Parathyroid adenoma (tissue), 2 donors: Measurements from ENCODE around the gene WWOX.

ENCODE experiments used
- H2AFZ ChIP-seq: fragments of 300-600 bp; sonication (generic); one replicate; pipeline ENCODE4 v1.7.0; 2017; ENCODE audit warnings: antibody characterized with exemption, mild to moderate bottlenecking
- H3K27ac ChIP-seq: fragments of 300-600 bp; sonication (generic); one replicate; pipeline ENCODE4 v1.7.0; 2017
- H3K27me3 ChIP-seq: fragments of 300-600 bp; sonication (generic); one replicate; pipeline ENCODE4 v1.7.0; 2017; ENCODE audit warnings: low read length; ENCODE audit not compliant: control insufficient read depth, insufficient read depth
- H3K36me3 ChIP-seq: fragments of 300-600 bp; sonication (generic); one replicate; pipeline ENCODE4 v1.7.0; 2017; ENCODE audit warnings: low read length; ENCODE audit not compliant: control insufficient read depth, insufficient read depth
- H3K4me1 ChIP-seq: fragments of 300-600 bp; sonication (generic); one replicate; pipeline ENCODE4 v1.7.0; 2017; ENCODE audit warnings: control low read depth
- H3K4me2 ChIP-seq: fragments of 300-600 bp; sonication (generic); one replicate; pipeline ENCODE4 v1.7.0; 2017; ENCODE audit warnings: low read length
- H3K4me3 ChIP-seq: fragments of 300-600 bp; sonication (generic); one replicate; pipeline ENCODE4 v1.7.0; 2017; ENCODE audit warnings: low read depth, low read length
- H3K79me2 ChIP-seq: fragments of 300-600 bp; sonication (generic); one replicate; pipeline ENCODE4 v1.7.0; 2017; ENCODE audit warnings: control low read depth
- H3K9ac ChIP-seq: fragments of 300-600 bp; sonication (generic); one replicate; pipeline ENCODE4 v1.7.0; 2017; ENCODE audit warnings: mild to moderate bottlenecking
- H3K9me3 ChIP-seq: fragments of 300-600 bp; sonication (generic); one replicate; pipeline ENCODE4 v1.7.0; 2017; ENCODE audit warnings: low read length; ENCODE audit not compliant: control insufficient read depth
- TF ChIP-seq, protein P1 (sequence below): fragments of 300-600 bp; sonication (generic); IDR thresholded peaks from one replicate; pipeline ENCODE4 v1.7.0; 2017; ENCODE audit warnings: antibody characterized with exemption, mild to moderate bottlenecking
- donor health status: primary hyperparathyroidism.

Gene WWOX

DNA sequence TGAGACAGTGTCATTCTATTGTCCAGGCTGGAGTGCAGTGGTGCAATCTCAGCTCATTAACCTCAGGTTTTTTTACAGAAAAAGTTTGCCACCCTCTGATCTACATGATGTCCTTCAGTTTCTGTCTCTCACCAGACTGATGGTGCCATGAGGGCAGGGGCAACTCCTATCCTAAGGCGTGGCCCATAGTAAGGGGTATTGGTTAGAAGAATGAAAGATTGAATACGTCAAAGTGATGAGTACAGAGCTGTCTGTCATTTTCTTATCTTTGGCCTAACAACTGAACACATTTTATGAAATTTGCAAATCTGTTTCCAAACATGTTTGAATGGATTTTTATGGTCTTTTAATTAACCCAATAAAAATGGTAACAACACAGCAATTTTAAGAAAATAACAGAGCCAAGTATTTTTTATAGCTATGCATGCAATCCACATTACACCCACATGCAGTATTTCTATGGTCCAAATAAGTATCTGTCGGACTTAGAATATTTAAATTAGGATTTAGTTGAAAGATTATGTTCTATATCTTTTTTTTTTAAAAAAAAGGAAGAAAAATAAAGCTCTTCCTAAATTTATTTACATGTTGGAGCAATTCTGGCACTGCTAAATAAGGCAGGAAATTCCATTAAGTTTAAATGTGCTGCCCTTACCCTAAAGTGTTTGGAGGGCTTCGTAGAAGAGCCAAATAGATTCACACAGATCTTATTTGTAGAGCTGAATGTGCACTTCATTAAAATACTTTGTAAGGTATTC is 192.8 kb downstream of the WWOX start:
- Histone ChIP-seq H3K9me3 (no peaks in the 10 kb centered on the region), H3K9ac (no peak overlapping the region), H3K4me3 (no peak overlapping the region), H3K27ac (no peak overlapping the region), H3K79me2 (no peaks in the 10 kb centered on the region), H3K27me3 (no peaks in the 10 kb centered on the region), H3K4me1 (no peaks in the 10 kb centered on the region), H3K36me3 (no peaks in the 10 kb centered on the region), H3K4me2 (no peak overlapping the region), H2AFZ (no peak overlapping the region)
- TF ChIP-seq, protein P1, sequence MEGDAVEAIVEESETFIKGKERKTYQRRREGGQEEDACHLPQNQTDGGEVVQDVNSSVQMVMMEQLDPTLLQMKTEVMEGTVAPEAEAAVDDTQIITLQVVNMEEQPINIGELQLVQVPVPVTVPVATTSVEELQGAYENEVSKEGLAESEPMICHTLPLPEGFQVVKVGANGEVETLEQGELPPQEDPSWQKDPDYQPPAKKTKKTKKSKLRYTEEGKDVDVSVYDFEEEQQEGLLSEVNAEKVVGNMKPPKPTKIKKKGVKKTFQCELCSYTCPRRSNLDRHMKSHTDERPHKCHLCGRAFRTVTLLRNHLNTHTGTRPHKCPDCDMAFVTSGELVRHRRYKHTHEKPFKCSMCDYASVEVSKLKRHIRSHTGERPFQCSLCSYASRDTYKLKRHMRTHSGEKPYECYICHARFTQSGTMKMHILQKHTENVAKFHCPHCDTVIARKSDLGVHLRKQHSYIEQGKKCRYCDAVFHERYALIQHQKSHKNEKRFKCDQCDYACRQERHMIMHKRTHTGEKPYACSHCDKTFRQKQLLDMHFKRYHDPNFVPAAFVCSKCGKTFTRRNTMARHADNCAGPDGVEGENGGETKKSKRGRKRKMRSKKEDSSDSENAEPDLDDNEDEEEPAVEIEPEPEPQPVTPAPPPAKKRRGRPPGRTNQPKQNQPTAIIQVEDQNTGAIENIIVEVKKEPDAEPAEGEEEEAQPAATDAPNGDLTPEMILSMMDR = no peak

DNA sequence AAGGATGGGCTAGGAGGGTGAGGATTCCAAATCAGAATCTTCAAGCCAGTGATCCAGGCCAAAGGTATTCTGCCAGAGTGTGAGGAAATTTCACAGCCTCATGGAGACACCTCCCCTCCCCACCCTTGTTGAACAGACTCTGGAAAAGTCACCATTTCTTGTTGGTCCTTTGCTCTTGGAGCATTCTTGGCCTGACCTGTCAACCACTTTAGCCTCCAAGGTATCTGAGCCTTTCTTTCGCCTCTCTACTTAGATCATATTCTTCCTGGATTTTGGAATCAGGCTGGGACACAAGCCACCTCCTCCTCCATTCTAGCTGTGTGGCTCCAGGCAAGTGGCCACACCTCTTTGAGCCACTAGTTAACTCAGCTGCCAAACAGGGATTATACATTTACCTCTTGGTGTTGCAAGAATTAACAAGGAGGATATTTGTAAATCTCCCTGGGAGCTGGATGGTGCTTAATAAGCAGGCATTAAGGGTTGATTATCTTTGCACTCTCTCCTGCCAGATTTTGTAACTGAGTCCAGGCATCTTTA is 193.5 kb downstream of the WWOX start:
- TF ChIP-seq, protein P1 = no peak
- H3K27me3 ChIP-seq = no peaks in the 10 kb centered on the region
- H2AFZ ChIP-seq = no peak overlapping the region
- no peaks in the 10 kb centered on the region for H3K9me3 ChIP-seq
- H3K4me3 ChIP-seq = no peak overlapping the region
- H3K36me3 ChIP-seq = no peaks in the 10 kb centered on the region
- H3K4me2 ChIP-seq = no peak overlapping the region
- H3K4me1 ChIP-seq = no peaks in the 10 kb centered on the region
- no peak overlapping the region for H3K27ac ChIP-seq
- H3K79me2 ChIP-seq = no peaks in the 10 kb centered on the region
- H3K9ac ChIP-seq = no peak overlapping the region

DNA sequence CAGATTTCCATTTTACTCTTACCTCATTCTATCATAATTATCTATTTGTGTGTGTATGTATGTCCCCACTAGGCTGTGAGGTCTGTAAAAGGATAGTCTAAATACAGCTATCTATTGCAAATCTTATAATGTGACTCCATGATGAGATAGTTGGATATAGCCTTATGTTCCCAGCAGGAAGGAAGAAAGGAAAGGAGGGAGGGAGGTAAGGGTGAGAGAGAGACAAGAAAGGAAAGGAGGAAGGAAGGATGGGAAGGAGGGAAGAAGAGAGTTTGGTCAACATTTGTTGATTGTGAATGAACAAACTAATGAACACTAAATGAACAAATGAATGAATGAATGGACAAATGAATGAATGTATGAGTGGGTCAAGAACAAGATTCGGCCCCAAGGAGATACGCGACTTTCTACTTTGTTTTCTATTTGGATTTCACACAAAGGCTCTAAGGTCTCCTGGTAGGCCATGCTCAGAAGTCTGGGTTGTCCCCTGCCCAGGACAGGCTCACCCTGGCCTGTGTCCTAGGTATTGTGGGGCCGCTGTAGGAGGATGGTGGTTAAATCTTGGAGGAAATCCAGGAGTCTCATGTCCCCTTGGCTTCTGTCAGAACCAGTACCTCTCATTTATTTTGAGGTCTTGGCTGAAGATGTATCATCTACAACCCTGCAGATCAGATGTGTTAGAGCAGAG is 195.2 kb downstream of the WWOX start:
- TF ChIP-seq, protein P1 = no peak

DNA sequence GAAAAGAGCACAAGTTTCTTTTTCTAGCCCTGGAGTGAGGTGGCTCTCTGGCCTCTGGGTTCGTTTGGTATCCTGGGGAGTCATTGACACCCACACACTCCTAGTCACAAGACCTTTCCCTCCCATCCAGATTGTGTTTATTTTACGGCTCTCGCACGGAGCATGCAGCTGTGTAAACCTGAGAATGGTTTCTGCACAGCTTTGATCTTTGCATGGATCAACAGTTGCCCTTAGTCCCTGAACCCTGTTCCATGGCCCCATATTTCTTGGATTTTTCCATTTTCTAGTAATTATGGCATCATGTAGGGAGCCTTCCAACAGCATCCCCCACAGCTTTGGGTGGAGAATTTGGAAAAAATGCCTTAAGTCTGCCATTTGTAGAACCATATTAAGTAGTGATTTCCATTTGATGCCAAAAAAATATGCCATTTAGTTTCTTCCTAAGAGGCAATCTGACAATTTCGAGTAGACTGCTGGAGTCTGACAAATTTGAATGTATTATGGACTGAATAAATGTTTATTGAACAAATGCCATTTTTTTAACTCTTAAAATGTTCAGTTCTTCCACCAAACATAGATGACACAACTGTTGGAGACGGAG is 197.7 kb downstream of the WWOX start:
- no peak overlapping the region for H3K9ac ChIP-seq

More for the DNA sequence above, 195.2 kb downstream of the WWOX start:
- Histone ChIP-seq H3K4me1 (no peaks in the 10 kb centered on the region), H3K27ac (no peak overlapping the region), H3K9me3 (no peaks in the 10 kb centered on the region), H3K9ac (no peak overlapping the region), H3K4me2 (no peak overlapping the region), H3K79me2 (no peaks in the 10 kb centered on the region), H3K27me3 (no peaks in the 10 kb centered on the region), H3K36me3 (no peaks in the 10 kb centered on the region), H3K4me3 (no peak overlapping the region), H2AFZ (no peak overlapping the region)

More for the DNA sequence above, 197.7 kb downstream of the WWOX start:
- no peaks in the 10 kb centered on the region for H3K9me3 ChIP-seq
- no peak overlapping the region for H3K4me3 ChIP-seq
- H3K27ac ChIP-seq = no peak overlapping the region
- H3K36me3 ChIP-seq = no peaks in the 10 kb centered on the region
- H3K4me1 ChIP-seq = no peaks in the 10 kb centered on the region
- no peak overlapping the region for H3K4me2 ChIP-seq
- TF ChIP-seq, protein P1 = no peak
- H3K27me3 ChIP-seq = no peaks in the 10 kb centered on the region
- no peak overlapping the region for H2AFZ ChIP-seq
- H3K79me2 ChIP-seq = no peaks in the 10 kb centered on the region
